ENCODE measurements around the gene LY9.

Gene LY9

DNA sequence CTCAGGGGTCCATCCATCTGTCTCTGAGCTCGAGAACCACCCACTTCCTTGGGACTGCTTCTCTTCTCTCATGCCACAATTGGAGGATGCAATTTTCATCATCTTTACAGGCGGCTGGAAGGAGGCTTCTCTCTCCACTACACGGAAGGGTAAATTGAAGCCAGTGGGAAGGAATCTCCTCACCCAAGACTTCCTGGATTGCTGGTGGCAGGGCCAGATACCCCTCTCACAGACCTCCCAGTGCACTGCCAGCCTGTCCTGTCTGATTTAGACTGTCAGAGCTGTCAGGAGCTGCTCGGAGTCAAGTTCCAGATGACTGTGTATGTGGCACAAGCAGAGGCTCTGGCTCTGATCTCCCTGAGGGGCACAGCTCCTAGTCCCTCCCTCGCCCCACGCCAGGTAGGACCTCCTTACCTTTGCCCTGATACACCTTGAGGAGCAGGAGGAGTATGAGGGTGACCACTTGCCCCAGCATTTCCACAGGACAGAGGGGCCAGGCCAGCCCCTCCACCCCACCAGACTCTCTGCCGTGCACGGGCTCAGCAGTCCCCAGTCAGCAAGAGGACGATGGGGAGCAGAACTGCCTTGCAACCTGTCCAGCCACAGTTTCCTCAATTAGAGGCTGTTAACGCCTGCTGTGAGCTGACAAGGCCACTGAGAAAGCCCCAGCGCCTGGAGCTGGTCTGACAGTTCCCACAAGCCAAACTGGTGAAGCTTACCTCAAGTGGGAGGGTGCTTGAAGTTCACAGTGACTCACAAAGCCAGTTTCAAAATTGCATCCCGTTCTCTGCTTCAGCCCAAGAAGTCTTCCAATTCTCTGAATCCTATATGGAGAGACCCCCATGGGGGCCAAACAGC lies 66.5 kb downstream of the LY9 start, which contains the start of gene CD244:
Gene CD244 (minus strand): TSS at position 685 of the 858 bp plus-strand sequence. CDS start 210 bp downstream, at position 475.
- H3K9me3 Mint-ChIP-seq: no peaks in the 10 kb centered on the region
- H3K4me1 Mint-ChIP-seq: peaks cover 33% of the 10 kb centered on the region
- no peak within 1 kb of the TSS for H3K4me3 Mint-ChIP-seq
- TF ChIP-seq, protein P1, sequence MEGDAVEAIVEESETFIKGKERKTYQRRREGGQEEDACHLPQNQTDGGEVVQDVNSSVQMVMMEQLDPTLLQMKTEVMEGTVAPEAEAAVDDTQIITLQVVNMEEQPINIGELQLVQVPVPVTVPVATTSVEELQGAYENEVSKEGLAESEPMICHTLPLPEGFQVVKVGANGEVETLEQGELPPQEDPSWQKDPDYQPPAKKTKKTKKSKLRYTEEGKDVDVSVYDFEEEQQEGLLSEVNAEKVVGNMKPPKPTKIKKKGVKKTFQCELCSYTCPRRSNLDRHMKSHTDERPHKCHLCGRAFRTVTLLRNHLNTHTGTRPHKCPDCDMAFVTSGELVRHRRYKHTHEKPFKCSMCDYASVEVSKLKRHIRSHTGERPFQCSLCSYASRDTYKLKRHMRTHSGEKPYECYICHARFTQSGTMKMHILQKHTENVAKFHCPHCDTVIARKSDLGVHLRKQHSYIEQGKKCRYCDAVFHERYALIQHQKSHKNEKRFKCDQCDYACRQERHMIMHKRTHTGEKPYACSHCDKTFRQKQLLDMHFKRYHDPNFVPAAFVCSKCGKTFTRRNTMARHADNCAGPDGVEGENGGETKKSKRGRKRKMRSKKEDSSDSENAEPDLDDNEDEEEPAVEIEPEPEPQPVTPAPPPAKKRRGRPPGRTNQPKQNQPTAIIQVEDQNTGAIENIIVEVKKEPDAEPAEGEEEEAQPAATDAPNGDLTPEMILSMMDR (IDR thresholded peaks at IDR 0.05): no peak
- peaks cover 7% of the 10 kb centered on the region for H3K27me3 Mint-ChIP-seq (ENCODE audit: low read depth, poor library complexity)
- DNase-seq: no peak
- H3K27ac Mint-ChIP-seq: peak within 1 kb of the TSS; percentile 42
- H3K36me3 Mint-ChIP-seq (ENCODE audit: low read depth): no peaks in the 10 kb centered on the region

DNA sequence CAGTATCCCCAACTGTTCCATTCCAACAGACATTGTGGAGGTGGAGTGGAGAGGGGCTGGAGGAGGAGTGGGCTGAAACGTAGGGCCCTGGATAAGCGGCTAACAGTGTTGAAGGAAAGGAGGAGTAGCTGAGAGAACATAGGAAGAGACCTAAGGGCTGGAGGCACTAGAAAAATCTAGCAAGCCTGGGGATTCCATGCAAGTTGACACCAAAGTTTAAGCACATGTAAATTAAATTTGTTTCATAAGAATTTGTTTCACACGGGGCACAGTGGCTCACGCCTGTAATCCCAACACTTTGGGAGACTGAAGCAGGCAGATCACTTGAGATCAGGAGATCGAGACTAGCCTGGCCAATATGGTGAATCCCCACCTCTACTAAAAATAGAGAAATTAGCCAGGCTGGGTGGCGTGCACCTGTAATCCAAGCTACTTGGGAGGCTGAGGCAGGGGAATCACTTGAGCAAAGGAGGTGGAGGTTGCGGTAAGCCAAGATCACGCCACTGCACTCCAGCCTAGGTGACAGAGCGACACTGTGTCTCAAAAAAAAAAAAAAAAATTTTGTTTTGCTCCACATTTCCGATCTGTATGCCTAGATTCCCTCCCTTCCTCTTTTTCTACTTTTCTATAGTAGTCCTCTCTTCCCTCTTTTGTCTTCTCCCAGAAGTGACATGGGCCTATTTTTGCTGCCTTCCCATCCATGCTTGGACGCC lies 67.2 kb downstream of the LY9 start:
- no peak for DNase-seq
- no peak overlapping the region for H3K27ac Mint-ChIP-seq

DNA sequence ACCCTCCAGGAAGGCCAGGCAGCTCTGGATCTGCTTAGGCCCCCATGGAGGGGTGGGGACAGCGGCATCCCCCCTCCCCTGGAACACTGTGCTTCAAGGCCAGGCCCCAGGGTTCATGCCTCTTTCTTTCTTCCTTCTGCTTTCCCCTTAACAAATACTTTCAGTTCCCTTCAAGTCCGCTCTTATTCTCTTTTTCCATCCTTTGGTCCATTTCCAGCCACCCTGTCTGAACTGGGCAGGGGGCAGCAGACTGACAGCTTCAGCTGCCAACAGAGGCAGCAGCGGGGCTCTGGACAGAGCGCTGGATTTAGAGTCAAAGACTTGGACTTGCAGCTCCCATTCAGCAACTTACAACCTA lies 67.8 kb downstream of the LY9 start:
- TF ChIP-seq, protein P1 (IDR thresholded peaks at IDR 0.05): no peak
- DNase-seq: no peak
- Mint-ChIP-seq H3K9me3 (no peaks in the 10 kb centered on the region), H3K4me3 (no peak overlapping the region), H3K27me3 (ENCODE audit: low read depth, poor library complexity) (peaks cover 4% of the 10 kb centered on the region), H3K4me1 (peaks cover 33% of the 10 kb centered on the region), H3K27ac (no peak overlapping the region), H3K36me3 (ENCODE audit: low read depth) (no peaks in the 10 kb centered on the region)

More for the DNA sequence above, 67.2 kb downstream of the LY9 start:
- Mint-ChIP-seq H3K4me3 (no peak overlapping the region), H3K4me1 (peaks cover 33% of the 10 kb centered on the region), H3K36me3 (ENCODE audit: low read depth) (no peaks in the 10 kb centered on the region), H3K27me3 (ENCODE audit: low read depth, poor library complexity) (peaks cover 7% of the 10 kb centered on the region), H3K9me3 (no peaks in the 10 kb centered on the region)
- TF ChIP-seq, protein P1 (IDR thresholded peaks at IDR 0.05): no peak

DNA sequence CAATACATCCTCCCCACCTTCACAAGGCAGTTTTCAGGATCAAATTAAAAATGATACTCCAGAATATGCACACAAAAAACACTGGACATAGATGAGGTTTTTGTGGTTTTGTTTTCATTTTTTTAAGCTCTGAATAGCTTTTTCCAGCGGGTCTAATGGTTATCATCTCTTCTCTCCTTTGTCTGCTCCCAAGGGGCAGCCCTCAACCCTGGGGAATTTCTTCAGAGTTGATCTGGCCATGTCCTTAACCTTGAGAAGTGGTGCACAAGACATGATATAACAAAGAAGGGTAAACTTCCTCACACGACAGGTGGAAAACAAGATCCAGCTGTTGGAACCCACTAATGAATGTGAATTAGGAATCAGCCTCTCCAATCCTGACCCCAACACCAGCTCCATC lies 68.2 kb downstream of the LY9 start:
- no peak overlapping the region for H3K4me3 Mint-ChIP-seq
- peaks cover 33% of the 10 kb centered on the region for H3K4me1 Mint-ChIP-seq
- H3K27ac Mint-ChIP-seq: no peak overlapping the region
- H3K9me3 Mint-ChIP-seq: no peaks in the 10 kb centered on the region
- no peak for DNase-seq
- TF ChIP-seq, protein P1 (IDR thresholded peaks at IDR 0.05): no peak
- H3K36me3 Mint-ChIP-seq (ENCODE audit: low read depth): no peaks in the 10 kb centered on the region
- peaks cover 2% of the 10 kb centered on the region for H3K27me3 Mint-ChIP-seq (ENCODE audit: low read depth, poor library complexity)

DNA sequence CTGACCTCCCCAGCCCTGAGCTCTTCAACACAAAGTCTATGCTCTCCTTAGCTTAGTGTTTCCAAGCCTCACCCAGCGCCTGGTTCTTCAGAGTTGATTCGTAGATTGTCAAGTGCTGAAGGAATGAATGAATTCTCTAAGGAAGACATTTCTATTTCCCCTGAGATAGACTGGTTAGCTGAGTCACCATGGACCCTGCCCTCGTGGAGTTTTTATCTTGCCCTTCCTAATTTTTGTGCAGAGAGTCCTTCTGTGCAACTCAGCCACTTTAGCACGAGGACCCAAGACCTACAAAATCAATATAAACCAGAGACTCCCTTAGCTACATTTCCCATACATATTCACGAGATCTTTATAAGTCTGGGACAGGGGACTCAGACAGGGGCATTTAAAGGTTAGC lies 69.4 kb downstream of the LY9 start:
- H3K4me3 Mint-ChIP-seq: no peak overlapping the region
- TF ChIP-seq, protein P1 (IDR thresholded peaks at IDR 0.05): no peak
- H3K4me1 Mint-ChIP-seq: peaks cover 30% of the 10 kb centered on the region
- no peak overlapping the region for H3K27ac Mint-ChIP-seq
- no peaks in the 10 kb centered on the region for H3K36me3 Mint-ChIP-seq (ENCODE audit: low read depth)
- DNase-seq: no peak
- peaks cover 2% of the 10 kb centered on the region for H3K27me3 Mint-ChIP-seq (ENCODE audit: low read depth, poor library complexity)
- no peaks in the 10 kb centered on the region for H3K9me3 Mint-ChIP-seq

All from nephron progenitor cell (in vitro differentiated cells).